ENCODE results near the gene PRAMEF17.
A peak's percentile ranks its signal among the peaks of the same experiment; 100 is the strongest.
"Not testable (repeated sequence)": the region's sequence is repeated elsewhere in the genome, so short reads cannot be mapped to it uniquely, and the experiment has no call there.

The PRAMEF17 gene

GRCh38 chr1:13407811-13408210 is 18.4 kb downstream of the PRAMEF17 start:
- Histone ChIP-seq H3K9me3 (no peaks in the 10 kb centered on the region), H3K9ac (no peak overlapping the region), H3K27me3 (no peaks in the 10 kb centered on the region), H3K4me3 (no peak overlapping the region), H3K36me3 (no peaks in the 10 kb centered on the region), H3K4me2 (no peak overlapping the region), H3K27ac (no peak overlapping the region), H3K4me1 (no peaks in the 10 kb centered on the region), H4K20me1 (no peaks in the 10 kb centered on the region)
- TF ChIP-seq Cebpa-rat (IDR thresholded peaks at IDR 0.05) = no peak

- not testable (repeated sequence) for H3K4me3 ChIP-seq, H3K9me3 ChIP-seq, H3K9ac ChIP-seq, H3K4me1 ChIP-seq, H3K27ac ChIP-seq, H3K4me2 ChIP-seq, H3K27me3 ChIP-seq, H4K20me1 ChIP-seq, H3K36me3 ChIP-seq
These were observed 20.7 kb downstream of the PRAMEF17 start, which contains the start of gene PRAMEF20 for GRCh38 chr1:13410150-13410549. TSS of gene PRAMEF20 (plus strand) at chr1:13410450. CDS start at chr1:13416355, 5,905 bp downstream.

GRCh38 chr1:13430495-13430894 is 41.1 kb downstream of the PRAMEF17 start:
- Histone ChIP-seq H3K27ac (no peak overlapping the region), H3K4me1 (peaks cover 24% of the 10 kb centered on the region), H3K9ac (no peak overlapping the region), H4K20me1 (no peaks in the 10 kb centered on the region), H3K36me3 (peaks cover 3% of the 10 kb centered on the region; the same call in 1 of the 2 replicates), H3K9me3 (peaks cover 31% of the 10 kb centered on the region), H3K4me3 (no peak overlapping the region), H3K27me3 (no peaks in the 10 kb centered on the region), H3K4me2 (0 out of 2 replicates have a peak overlapping the region, but pooled peaks have one; percentile 51)
- TF ChIP-seq Cebpa-rat (IDR thresholded peaks at IDR 0.05) = no peak

GRCh38 chr1:13432251-13432650 is 42.8 kb downstream of the PRAMEF17 start:
- peaks cover 3% of the 10 kb centered on the region; the same call in 1 of the 2 replicates for H3K36me3 ChIP-seq
- peaks cover 24% of the 10 kb centered on the region for H3K4me1 ChIP-seq
- H3K27me3 ChIP-seq = no peaks in the 10 kb centered on the region
- peaks cover 31% of the 10 kb centered on the region for H3K9me3 ChIP-seq
- H3K9ac ChIP-seq = no peak overlapping the region
- peak overlapping the region; percentile 51 for H3K4me2 ChIP-seq
- H4K20me1 ChIP-seq = no peaks in the 10 kb centered on the region
- H3K4me3 ChIP-seq = no peak overlapping the region
- H3K27ac ChIP-seq = no peak overlapping the region
- no peak for TF ChIP-seq Cebpa-rat (IDR thresholded peaks at IDR 0.05)

- Histone ChIP-seq H3K4me1 (peaks cover 24% of the 10 kb centered on the region), H3K9me3 (peaks cover 31% of the 10 kb centered on the region)
- not testable (repeated sequence) for H3K27me3 ChIP-seq, H3K4me2 ChIP-seq, H4K20me1 ChIP-seq, H3K4me3 ChIP-seq, H3K9ac ChIP-seq, H3K27ac ChIP-seq, H3K36me3 ChIP-seq
These were observed 44.4 kb downstream of the PRAMEF17 start for GRCh38 chr1:13433694-13434358.

GRCh38 chr1:13435458-13435857 is 46.0 kb downstream of the PRAMEF17 start:
- Histone ChIP-seq H3K4me3 (no peak overlapping the region), H3K36me3 (peaks cover 3% of the 10 kb centered on the region; the same call in 1 of the 2 replicates), H3K9me3 (peaks cover 24% of the 10 kb centered on the region), H4K20me1 (no peaks in the 10 kb centered on the region), H3K4me2 (no peak overlapping the region), H3K27ac (no peak overlapping the region), H3K4me1 (peaks cover 24% of the 10 kb centered on the region), H3K9ac (no peak overlapping the region), H3K27me3 (no peaks in the 10 kb centered on the region)
- no peak for TF ChIP-seq Cebpa-rat (IDR thresholded peaks at IDR 0.05)

GRCh38 chr1:13439104-13439783 is 49.8 kb downstream of the PRAMEF17 start:
- H3K9ac ChIP-seq, H3K4me2 ChIP-seq, H3K4me3 ChIP-seq, H4K20me1 ChIP-seq, H3K27ac ChIP-seq, H3K4me1 ChIP-seq, H3K27me3 ChIP-seq, H3K36me3 ChIP-seq, H3K9me3 ChIP-seq: not testable (repeated sequence)

Data from BLaER1 (cell line).